GM21390 (cell line): ENCODE data around the gene MBNL3.
"Not testable (repeated sequence)": the region's sequence is repeated elsewhere in the genome, so short reads cannot be mapped to it uniquely, and the experiment has no call there.

Experiments used
- ATAC-seq: cut with Tn5 transposase; IDR thresholded peaks from one replicate; pipeline ENCODE4 v1.9.1; 2021; ENCODE audit not compliant: unreplicated experiment

Gene MBNL3

DNA sequence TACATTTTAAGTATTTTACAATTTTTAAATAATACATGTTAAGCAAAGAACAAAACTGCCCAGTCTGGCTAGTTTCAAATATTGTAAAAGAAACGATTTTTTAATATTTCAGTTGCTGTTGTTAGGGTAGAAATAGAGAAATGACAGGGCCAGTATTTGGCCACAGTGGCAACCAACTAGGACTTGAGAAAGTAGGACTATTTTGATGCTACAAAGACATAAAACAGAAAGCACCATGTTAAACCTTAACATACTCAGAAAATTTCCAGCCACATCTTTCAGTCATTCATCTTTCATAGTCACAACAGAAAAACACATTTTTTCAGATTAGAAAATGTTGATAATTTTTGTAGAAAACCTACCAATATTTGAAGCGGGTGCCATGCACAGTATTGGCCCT, 104.5 kb downstream of the MBNL3 start:
- ATAC-seq: no peak

- no peak for ATAC-seq
Observed at GRCh38 chrX:132382068-132382467, 106.8 kb downstream of the MBNL3 start.

- no peak for ATAC-seq
Observed at GRCh38 chrX:132378281-132378680, 110.6 kb downstream of the MBNL3 start.

GRCh38 chrX:132375941-132376340, 112.9 kb downstream of the MBNL3 start:
- ATAC-seq: no peak

GRCh38 chrX:132373610-132374009, 115.2 kb downstream of the MBNL3 start:
- ATAC-seq: no peak

- no peak for ATAC-seq
Observed at GRCh38 chrX:132369617-132370326, 119.1 kb downstream of the MBNL3 start.

- ATAC-seq: no peak
Observed at GRCh38 chrX:132367984-132368383, 120.9 kb downstream of the MBNL3 start.

- ATAC-seq: no peak
Observed at GRCh38 chrX:132367314-132367713, 121.5 kb downstream of the MBNL3 start.

GRCh38 chrX:132365490-132365889, 123.3 kb downstream of the MBNL3 start:
- ATAC-seq: no peak

DNA sequence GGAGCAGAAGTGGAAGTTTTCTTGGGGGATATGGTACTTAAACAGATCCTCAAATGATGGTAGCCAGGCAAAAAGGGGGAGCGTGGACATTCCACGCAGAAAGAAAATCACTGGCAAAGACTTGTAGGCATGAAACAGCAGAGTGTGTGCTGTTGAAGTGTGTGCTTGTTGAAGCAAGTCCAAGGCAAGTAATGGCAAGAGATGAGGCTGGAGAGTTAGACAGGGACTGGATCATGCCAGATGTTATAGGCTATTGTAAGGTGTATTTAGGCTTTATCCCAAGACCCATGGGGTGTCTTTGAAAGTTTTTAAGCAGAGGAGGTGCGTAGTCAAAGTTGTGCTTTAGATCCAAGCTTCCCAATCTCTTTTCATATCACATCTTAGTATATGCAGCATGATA, 124.5 kb downstream of the MBNL3 start:
- no peak for ATAC-seq

GRCh38 chrX:132353430-132353829, 135.4 kb downstream of the MBNL3 start:
- no peak for ATAC-seq

- ATAC-seq: no peak
Observed at GRCh38 chrX:132336172-132336571, 152.7 kb downstream of the MBNL3 start.

DNA sequence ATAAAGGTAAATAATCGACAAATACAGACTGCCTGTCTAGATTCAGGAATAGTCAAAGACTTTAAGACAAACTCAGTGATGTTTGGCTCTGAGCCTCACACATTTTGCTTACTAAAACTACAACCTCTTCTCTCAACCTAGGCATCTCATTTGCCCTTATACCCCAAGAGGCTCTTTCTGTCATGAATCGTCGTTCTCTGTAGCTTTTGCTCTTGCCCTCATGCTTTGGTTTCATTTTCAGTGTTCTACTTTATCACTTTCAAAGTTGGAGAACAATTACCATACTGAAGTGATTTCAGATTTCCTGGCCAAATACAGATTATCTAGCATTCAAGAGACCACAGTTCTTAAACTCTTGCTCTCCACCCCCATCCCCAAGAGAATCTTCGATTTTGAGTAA, 155.5 kb downstream of the MBNL3 start:
- peak; percentile 77 for ATAC-seq

DNA sequence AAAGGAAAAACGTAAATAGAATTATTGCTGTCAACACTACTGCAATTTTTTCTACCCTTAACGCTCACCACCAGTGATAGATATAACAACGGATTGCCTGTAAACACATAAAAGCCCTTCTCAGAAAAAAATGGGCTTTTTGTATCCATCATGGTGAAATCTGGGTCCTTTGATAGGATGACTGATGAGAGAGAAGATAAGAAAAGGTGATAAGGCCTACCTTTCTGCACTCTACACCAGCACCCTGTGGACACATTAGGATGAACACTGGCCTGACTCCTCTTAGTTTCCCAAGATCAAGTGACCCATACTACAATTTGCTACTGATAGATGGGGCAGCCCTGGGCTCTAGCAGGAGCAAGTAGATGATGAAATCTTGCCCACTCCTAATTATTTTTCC, 157.3 kb downstream of the MBNL3 start:
- no peak for ATAC-seq

- no peak for ATAC-seq
Observed at GRCh38 chrX:132331000-132331399, 157.8 kb downstream of the MBNL3 start.

GRCh38 chrX:132330156-132330729, 158.6 kb downstream of the MBNL3 start:
- ATAC-seq: no peak

GRCh38 chrX:132326960-132327359, 161.9 kb downstream of the MBNL3 start:
- ATAC-seq: not testable (repeated sequence)
